GM12872 (cell line): ENCODE data around the gene HJURP.

Experiments
- CTCF ChIP-seq: IDR thresholded peaks from 3 replicates; pipeline ENCODE4 v1.5.1; 2011; ENCODE audit warnings: low read depth, mild to moderate bottlenecking, low read length, moderate library complexity; ENCODE audit not compliant: insufficient read depth

Gene HJURP

DNA sequence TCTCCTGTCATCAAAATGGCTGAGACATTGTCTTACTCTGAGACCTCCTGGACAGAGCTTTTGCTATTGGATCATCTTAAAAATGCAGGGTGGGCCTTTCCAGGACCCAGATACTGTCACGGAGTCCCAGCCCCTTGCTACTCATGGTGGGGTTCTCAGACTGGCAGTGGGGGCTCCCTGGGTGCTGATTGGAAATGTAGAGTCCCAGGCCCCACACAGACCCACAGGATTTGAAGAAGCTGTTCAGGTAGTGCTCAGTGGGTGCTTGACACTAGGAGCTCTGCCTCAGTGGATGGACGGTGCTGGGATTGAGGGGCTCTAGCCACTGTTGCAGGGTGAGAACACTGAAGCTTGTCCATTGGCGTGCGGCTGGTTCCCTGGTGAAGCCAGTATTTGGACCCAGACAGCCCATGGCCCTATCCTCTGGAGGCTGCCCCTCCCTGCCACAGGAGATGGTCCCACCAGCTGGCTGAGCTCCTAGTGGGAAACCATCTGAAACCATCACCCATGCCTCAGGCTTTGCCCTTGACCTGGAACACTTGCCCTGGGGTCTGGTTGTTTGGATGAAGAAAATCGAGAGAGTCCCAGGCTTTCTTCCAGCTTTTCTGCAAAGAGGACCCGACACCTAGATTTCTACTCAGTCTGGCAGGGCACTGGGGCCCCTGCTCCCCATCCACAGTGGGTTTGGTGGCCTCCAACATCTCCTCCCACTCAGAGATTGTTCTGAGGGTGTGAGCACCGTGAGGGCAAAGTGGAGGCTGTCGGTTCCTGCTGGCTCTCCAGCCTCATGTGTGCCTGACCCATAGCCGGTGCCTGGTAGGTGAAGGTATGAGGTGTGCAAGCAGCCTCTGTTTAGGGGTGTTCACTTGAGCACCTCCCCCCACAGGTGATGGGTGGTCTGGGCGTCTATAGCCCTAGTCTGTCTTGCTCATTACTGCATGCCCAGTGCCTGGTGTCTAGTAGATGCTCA is 46.1 kb downstream of the HJURP start:
- no peak for TF ChIP-seq CTCF

- peak; percentile 19; the same call in 1 of the 3 replicates for TF ChIP-seq CTCF
Observed at GRCh38 chr2:233807215-233807865, 47.0 kb downstream of the HJURP start.

DNA sequence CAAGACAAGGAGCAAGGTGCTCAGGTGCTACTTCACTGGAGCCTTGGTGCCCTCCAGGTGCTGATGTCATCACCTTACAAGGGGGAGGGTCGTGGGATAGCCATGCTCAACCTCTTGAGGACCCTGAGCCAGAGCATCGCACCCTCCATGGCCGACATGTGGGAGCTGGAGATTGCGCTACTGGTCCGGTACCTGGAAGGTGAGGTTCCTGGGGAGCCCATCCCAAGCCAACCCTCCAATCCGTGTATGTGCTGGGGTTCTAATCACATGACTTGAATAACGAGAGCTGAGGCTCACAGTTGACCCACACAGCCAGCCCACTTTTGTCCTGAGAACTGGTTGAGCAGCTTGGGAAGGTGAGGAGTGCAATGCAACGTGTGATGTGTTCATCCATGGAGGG is 50.3 kb downstream of the HJURP start:
- no peak for TF ChIP-seq CTCF

GRCh38 chr2:233803292-233803911 is 50.9 kb downstream of the HJURP start:
- TF ChIP-seq CTCF: no peak

- no peak for TF ChIP-seq CTCF
Observed at GRCh38 chr2:233802132-233802815, 52.1 kb downstream of the HJURP start.

- TF ChIP-seq CTCF: no peak
Observed at GRCh38 chr2:233801357-233802131, 52.8 kb downstream of the HJURP start.
